B cell (primary cell): Measurements from ENCODE around the gene C2CD4C. TPM values are rescaled to one million over a fixed set of nuclear protein-coding genes. Genes with fewer than 3 reads are reported as not detected.
"Not testable (repeated sequence)": the region's sequence is repeated elsewhere in the genome, so short reads cannot be mapped to it uniquely, and the experiment has no call there.

Source experiments
- ATAC-seq: fragments of 200-7000 bp; cut with Tn5 transposase; one replicate; pipeline ENCODE4 v1.10.0; 2021; ENCODE audit warnings: low read depth, mild to moderate bottlenecking, moderate number of reproducible peaks, moderate library complexity
- CTCF ChIA-PET: fragments of 350-600 bp; sonication (Branson Sonifier 250); formaldehyde crosslinking; loops from one replicate; lab custom pipeline; 2021; ENCODE audit warnings: antibody characterized with exemption, inconsistent platforms; lab: Charles Lee
- POLR2A ChIA-PET: fragments of 350-600 bp; sonication (Branson Sonifier 250); formaldehyde crosslinking; loops from one replicate; lab custom pipeline; 2021; ENCODE audit warnings: antibody characterized with exemption; lab: Charles Lee
- DNase-seq: peaks from one replicate; pipeline ENCODE4 v3.0.0; 2013
- H2AFZ ChIP-seq: 2 replicates; pipeline ENCODE4 v1.6.1; 2012; ENCODE audit warnings: mild to moderate bottlenecking, low read depth, low read length; ENCODE audit not compliant: insufficient read depth, poor library complexity, severe bottlenecking
- H3K27ac ChIP-seq, 2 donors: 1 replicate in 1 of 2; 2 replicates in 1 of 2; pipeline ENCODE4 v1.5.1; 2012 to 2013; ENCODE audit warnings: low read length in 2 of 2, mild to moderate bottlenecking in 2 of 2, moderate library complexity in 1 of 2
- H3K27me3 ChIP-seq, 4 experiments: fragments of 200-600 bp in 1 of 4; sonication (generic) in 1 of 4; replicated peaks in 1 of 4; 1 replicate in 2 of 4; 2 replicates in 2 of 4; pipeline versions ENCODE4 v1.6.1 to v1.7.0; 2013 to 2016; ENCODE audit warnings: low read length in 3 of 4, mild to moderate bottlenecking in 2 of 4, mixed read lengths in 1 of 4, moderate library complexity in 1 of 4; ENCODE audit not compliant: insufficient read depth in 4 of 4, control insufficient read depth in 3 of 4; ENCODE audit errors: control extremely low read depth in 1 of 4
- H3K36me3 ChIP-seq, 2 experiments: replicated peaks in 1 of 2; 1 replicate in 1 of 2; 2 replicates in 1 of 2; pipeline versions ENCODE4 v1.6.1 to v1.7.1; 2013; ENCODE audit warnings: low read length in 1 of 2; ENCODE audit not compliant: insufficient read depth in 2 of 2, control insufficient read depth in 1 of 2; ENCODE audit errors: control extremely low read depth in 1 of 2, extremely low read depth in 1 of 2
- H3K4me1 ChIP-seq, 2 donors: fragments of 200-600 bp in 1 of 2; sonication (generic) in 1 of 2; 1 replicate in 1 of 2; 2 replicates in 1 of 2; pipeline versions ENCODE4 v1.5.1 to v1.6.1; 2013 to 2017; ENCODE audit warnings: low read length in 2 of 2; ENCODE audit not compliant: control insufficient read depth in 2 of 2, insufficient read depth in 2 of 2
- H3K4me2 ChIP-seq: replicated peaks from 2 replicates; pipeline ENCODE3; 2012; ENCODE audit warnings: mild to moderate bottlenecking, low read depth, low read length; ENCODE audit not compliant: poor library complexity, severe bottlenecking
- H3K4me3 ChIP-seq, 5 experiments: fragments of 200-600 bp in 1 of 5; sonication (generic) in 1 of 5; 1 replicate in 3 of 5; 2 replicates in 2 of 5; pipeline versions ENCODE4 v1.5.1 to v1.7.0; 2011 to 2016; ENCODE audit warnings: low read length in 4 of 5, mild to moderate bottlenecking in 4 of 5, low read depth in 2 of 5, control low read depth in 1 of 5, moderate library complexity in 1 of 5; ENCODE audit not compliant: insufficient read depth in 1 of 5; ENCODE audit errors: control extremely low read depth in 1 of 5, extremely low read depth in 1 of 5
- H3K79me2 ChIP-seq: fragments of 200-600 bp; sonication (generic); one replicate; pipeline ENCODE4 v1.6.0; 2016; ENCODE audit warnings: low read length; ENCODE audit not compliant: control insufficient read depth, insufficient read depth
- H3K9ac ChIP-seq: fragments of 200-600 bp; sonication (generic); 2 replicates; pipeline ENCODE4 v1.6.1; 2017; ENCODE audit warnings: mild to moderate bottlenecking, low read length, moderate library complexity
- H3K9me3 ChIP-seq, 3 donors: one replicate each; pipeline versions ENCODE4 v1.6.1 to v1.7.1; 2013; ENCODE audit warnings: low read length in 2 of 3; ENCODE audit not compliant: control insufficient read depth in 2 of 3, insufficient read depth in 1 of 3; ENCODE audit errors: control extremely low read depth in 1 of 3
- H4K20me1 ChIP-seq: 2 replicates; pipeline ENCODE4 v1.6.0; 2012; ENCODE audit warnings: mild to moderate bottlenecking, low read length; ENCODE audit not compliant: insufficient read depth, control insufficient read depth, poor library complexity, severe bottlenecking
- H3K27ac Mint-ChIP-seq: one replicate; pipeline ENCODE4 v1.8.0; 2021; ENCODE audit warnings: mixed read lengths
- H3K27me3 Mint-ChIP-seq: one replicate; pipeline ENCODE4 v1.8.0; 2021; ENCODE audit warnings: mixed read lengths
- H3K4me1 Mint-ChIP-seq: one replicate; pipeline ENCODE4 v1.8.0; 2021; ENCODE audit warnings: mixed read lengths
- H3K4me3 Mint-ChIP-seq: one replicate; pipeline ENCODE4 v1.8.0; 2021; ENCODE audit warnings: mixed read lengths
- H3K9me3 Mint-ChIP-seq: one replicate; pipeline ENCODE4 v1.8.0; 2022; ENCODE audit warnings: mixed read lengths; ENCODE audit not compliant: insufficient read depth
- EZH2 ChIP-seq: IDR thresholded peaks from 2 replicates; pipeline ENCODE4 v1.6.1; 2012; ENCODE audit warnings: borderline replicate concordance, low read depth, mild to moderate bottlenecking, moderate library complexity, low read length; ENCODE audit not compliant: insufficient read depth, poor library complexity, severe bottlenecking
- WGBS: methylation state at CpG from one replicate; pipeline ENCODE4 v1.1.5; 2013; ENCODE audit warnings: missing lambda C conversion rate; ENCODE audit not compliant: insufficient coverage; 5-methylcytosine and 5-hydroxymethylcytosine counted together
- intact Hi-C: fragments of 100-400 bp; cut with micrococcal nuclease; formaldehyde crosslinking; loops from one replicate; pipeline ENCODE4 v1.10.0; 2022
- polyA plus RNA-seq: library from polyadenylated mRNA; depleted of rRNA; stranded (reverse); fragments of >200 nt; gene quantifications from 2 replicates; pipeline ENCODE4 v1.2.3, GENCODE V29; 2012
- total RNA-seq, 2 donors: library from RNA; stranded (reverse); fragments of 120-200 nt in 1 of 2; gene quantifications; 1 replicate in 1 of 2; 2 replicates in 1 of 2; pipeline versions ENCODE4 v1.2.3 to v1.2.4, GENCODE V29; 2013 to 2022
- TF ChIP-seq, protein P1 (sequence below): fragments of 200-600 bp; IDR thresholded peaks from one replicate; pipeline ENCODE4 v1.8.0; 2022; ENCODE audit warnings: antibody characterized with exemption, mild to moderate bottlenecking

C2CD4C gene
- total and polyA plus RNA-seq, 2 donors (not counting 1 experiment from before 2014, with no cell fraction given), result not detected

- no peak overlapping the region for H3K4me3 Mint-ChIP-seq
- peaks cover 0 to 15% (median 0%) of the 10 kb centered on the region in 3 donors for H3K9me3 ChIP-seq
- no peaks in the 10 kb centered on the region for H3K36me3 ChIP-seq
- no peaks in the 10 kb centered on the region for H3K4me1 ChIP-seq
- POLR2A ChIA-PET, result no interaction called here
- DNase-seq (no peak), ATAC-seq (no peak)
- H4K20me1 ChIP-seq, result no peaks in the 10 kb centered on the region
- CTCF ChIA-PET, result no interaction called here
- H3K9me3 Mint-ChIP-seq, result no peaks in the 10 kb centered on the region
- intact Hi-C loops, result no loop called here
- H3K27ac ChIP-seq, result no peak overlapping the region
- TF ChIP-seq EZH2, result no peak
- TF ChIP-seq, protein P1, sequence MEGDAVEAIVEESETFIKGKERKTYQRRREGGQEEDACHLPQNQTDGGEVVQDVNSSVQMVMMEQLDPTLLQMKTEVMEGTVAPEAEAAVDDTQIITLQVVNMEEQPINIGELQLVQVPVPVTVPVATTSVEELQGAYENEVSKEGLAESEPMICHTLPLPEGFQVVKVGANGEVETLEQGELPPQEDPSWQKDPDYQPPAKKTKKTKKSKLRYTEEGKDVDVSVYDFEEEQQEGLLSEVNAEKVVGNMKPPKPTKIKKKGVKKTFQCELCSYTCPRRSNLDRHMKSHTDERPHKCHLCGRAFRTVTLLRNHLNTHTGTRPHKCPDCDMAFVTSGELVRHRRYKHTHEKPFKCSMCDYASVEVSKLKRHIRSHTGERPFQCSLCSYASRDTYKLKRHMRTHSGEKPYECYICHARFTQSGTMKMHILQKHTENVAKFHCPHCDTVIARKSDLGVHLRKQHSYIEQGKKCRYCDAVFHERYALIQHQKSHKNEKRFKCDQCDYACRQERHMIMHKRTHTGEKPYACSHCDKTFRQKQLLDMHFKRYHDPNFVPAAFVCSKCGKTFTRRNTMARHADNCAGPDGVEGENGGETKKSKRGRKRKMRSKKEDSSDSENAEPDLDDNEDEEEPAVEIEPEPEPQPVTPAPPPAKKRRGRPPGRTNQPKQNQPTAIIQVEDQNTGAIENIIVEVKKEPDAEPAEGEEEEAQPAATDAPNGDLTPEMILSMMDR, result no peak
- no peak overlapping the region for H3K9ac ChIP-seq
- H3K4me3 ChIP-seq, result no peak overlapping the region
- no peak overlapping the region for H3K27ac Mint-ChIP-seq
- WGBS, result 98% methylated on average over 11 of the region's 15 CpGs
- no peaks in the 10 kb centered on the region for H3K27me3 ChIP-seq
- no peak overlapping the region for H3K4me2 ChIP-seq
- no peak overlapping the region for H2AFZ ChIP-seq
- H3K27me3 Mint-ChIP-seq, result no peaks in the 10 kb centered on the region
- H3K79me2 ChIP-seq, result no peaks in the 10 kb centered on the region
- H3K4me1 Mint-ChIP-seq, result no peaks in the 10 kb centered on the region
Observed at GRCh38 chr19:424546-424945, 15.6 kb upstream of the C2CD4C start.

GRCh38 chr19:423691-424466 lies 14.9 kb upstream of the C2CD4C start:
- H3K9ac ChIP-seq, result no peak overlapping the region
- H3K79me2 ChIP-seq, result no peaks in the 10 kb centered on the region
- H3K27me3 Mint-ChIP-seq, result no peaks in the 10 kb centered on the region
- H4K20me1 ChIP-seq, result no peaks in the 10 kb centered on the region
- TF ChIP-seq EZH2, result no peak
- TF ChIP-seq, protein P1, result no peak
- ATAC-seq (no peak), DNase-seq (no peak)
- CTCF ChIA-PET, result no interaction called here
- no peaks in the 10 kb centered on the region for H3K9me3 Mint-ChIP-seq
- H3K27ac ChIP-seq, result no peak overlapping the region
- H3K4me3 ChIP-seq, result no peak overlapping the region
- H3K27me3 ChIP-seq, result no peaks in the 10 kb centered on the region
- no peaks in the 10 kb centered on the region for H3K36me3 ChIP-seq
- peaks cover 0 to 15% (median 0%) of the 10 kb centered on the region in 3 donors for H3K9me3 ChIP-seq
- WGBS, result 94% methylated on average over 25 of the region's 25 CpGs
- intact Hi-C loops, result no loop called here
- H3K4me2 ChIP-seq, result no peak overlapping the region
- H2AFZ ChIP-seq, result no peak overlapping the region
- POLR2A ChIA-PET, result no interaction called here
- H3K27ac Mint-ChIP-seq, result no peak overlapping the region
- H3K4me1 Mint-ChIP-seq, result no peaks in the 10 kb centered on the region
- no peaks in the 10 kb centered on the region for H3K4me1 ChIP-seq
- H3K4me3 Mint-ChIP-seq, result no peak overlapping the region

- H3K27ac ChIP-seq, POLR2A ChIA-PET, H2AFZ ChIP-seq, H3K4me1 ChIP-seq, H3K4me3 Mint-ChIP-seq, H3K4me1 Mint-ChIP-seq, H3K27me3 ChIP-seq, H3K9ac ChIP-seq, H3K9me3 Mint-ChIP-seq, H3K4me3 ChIP-seq, ATAC-seq, H4K20me1 ChIP-seq, H3K79me2 ChIP-seq, CTCF ChIA-PET, H3K27me3 Mint-ChIP-seq, DNase-seq, intact Hi-C loops, H3K27ac Mint-ChIP-seq, H3K36me3 ChIP-seq, H3K4me2 ChIP-seq: not testable (repeated sequence)
- H3K9me3 ChIP-seq, result peaks cover 0 to 18% (median 0%) of the 10 kb centered on the region in 3 donors
- WGBS, result 79% methylated on average over 4 of the region's 9 CpGs
Observed at GRCh38 chr19:422917-423226, 13.9 kb upstream of the C2CD4C start.
